Superior temporal gyrus (tissue), 1 donor: ENCODE data around the gene MYO5A.
"Not testable (repeated sequence)": the region's sequence is repeated elsewhere in the genome, so short reads cannot be mapped to it uniquely, and the experiment has no call there.

ENCODE experiments used
- DNase-seq: peaks from one replicate; pipeline ENCODE4 v3.0.0-alpha.2; 2016; ENCODE audit errors: extremely low spot score

MYO5A gene

DNA sequence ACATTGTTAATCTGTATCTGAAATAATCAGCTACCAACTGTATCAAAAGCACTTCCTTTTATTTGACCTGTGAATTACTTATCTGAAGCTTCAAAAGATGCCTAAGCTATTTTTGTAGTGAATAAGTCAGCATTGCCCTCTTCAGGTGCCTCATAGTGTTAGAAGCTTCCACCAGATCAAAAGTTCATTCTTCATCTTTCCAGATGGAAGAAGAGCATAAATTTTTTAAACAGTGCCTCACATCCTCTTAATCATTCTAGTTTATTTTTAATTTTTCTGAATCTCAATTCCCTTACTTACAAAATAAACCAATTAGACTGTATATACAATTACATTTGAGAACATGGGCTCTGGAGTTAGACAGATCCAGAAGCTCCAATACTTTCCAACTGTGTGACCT is 65.0 kb downstream of the MYO5A start:
- DNase-seq = no peak

DNA sequence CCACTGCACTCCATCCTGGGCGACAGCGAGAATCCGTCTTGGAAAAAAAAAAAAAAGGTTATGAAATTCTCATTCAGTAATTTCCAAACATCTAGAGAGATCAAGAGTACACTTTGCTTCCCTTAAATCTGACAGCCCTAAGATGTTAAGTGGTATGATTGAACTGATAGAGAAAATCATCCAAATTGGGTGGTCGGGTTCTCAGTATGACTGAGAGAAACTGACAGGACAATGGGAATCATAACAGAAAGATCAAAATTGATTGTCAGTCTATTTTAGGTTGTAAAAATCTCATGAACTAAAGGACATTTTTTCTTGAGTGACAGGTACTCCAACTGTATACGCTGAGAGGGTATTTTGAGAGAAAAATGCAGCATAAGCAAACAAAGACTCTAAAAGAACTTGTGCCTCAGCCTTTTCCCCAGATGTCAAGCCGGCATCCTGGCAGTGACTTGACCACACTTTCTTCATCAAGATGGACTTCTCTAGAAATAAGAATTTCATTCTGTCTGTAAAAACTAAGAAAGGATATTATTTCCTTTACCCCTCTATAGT is 65.8 kb downstream of the MYO5A start:
- no peak for DNase-seq

DNA sequence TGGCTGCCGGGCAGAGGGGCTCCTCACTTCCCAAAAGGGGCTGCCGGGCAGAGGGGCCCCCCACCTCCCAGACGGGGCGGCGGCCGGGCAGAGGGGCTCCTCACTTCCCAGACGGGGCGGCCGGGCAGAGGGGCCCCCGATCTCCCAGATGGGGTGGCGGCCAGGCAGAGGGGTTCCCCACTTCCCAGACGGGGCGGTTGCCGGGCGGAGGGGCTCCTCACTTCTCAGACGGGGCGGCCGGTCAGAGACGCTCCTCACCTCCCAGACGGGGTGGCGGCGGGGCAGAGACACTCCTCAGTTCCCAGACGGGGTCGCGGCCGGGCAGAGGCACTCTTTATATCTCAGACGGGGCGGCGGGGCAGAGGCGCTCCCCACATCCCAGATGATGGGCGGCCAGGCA is 69.0 kb downstream of the MYO5A start:
- not testable (repeated sequence) for DNase-seq

DNA sequence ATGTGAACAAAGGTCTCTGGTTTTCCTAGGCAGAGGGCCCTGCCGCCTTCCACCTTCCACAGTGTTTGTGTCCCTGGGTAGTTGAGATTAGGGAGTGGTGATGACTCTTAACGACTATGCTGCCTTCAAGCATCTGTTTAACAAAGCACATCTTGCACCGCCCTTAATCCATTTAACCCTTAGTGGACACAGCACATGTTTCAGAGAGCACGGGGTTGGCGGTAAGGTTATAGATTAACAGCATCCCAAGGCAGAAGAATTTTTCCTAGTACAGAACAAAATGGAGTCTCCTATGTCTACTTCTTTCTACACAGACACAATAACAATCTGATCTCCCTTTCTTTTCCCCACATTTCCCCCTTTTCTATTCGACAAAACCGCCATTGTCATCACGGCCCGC is 69.4 kb downstream of the MYO5A start:
- not testable (repeated sequence) for DNase-seq

DNA sequence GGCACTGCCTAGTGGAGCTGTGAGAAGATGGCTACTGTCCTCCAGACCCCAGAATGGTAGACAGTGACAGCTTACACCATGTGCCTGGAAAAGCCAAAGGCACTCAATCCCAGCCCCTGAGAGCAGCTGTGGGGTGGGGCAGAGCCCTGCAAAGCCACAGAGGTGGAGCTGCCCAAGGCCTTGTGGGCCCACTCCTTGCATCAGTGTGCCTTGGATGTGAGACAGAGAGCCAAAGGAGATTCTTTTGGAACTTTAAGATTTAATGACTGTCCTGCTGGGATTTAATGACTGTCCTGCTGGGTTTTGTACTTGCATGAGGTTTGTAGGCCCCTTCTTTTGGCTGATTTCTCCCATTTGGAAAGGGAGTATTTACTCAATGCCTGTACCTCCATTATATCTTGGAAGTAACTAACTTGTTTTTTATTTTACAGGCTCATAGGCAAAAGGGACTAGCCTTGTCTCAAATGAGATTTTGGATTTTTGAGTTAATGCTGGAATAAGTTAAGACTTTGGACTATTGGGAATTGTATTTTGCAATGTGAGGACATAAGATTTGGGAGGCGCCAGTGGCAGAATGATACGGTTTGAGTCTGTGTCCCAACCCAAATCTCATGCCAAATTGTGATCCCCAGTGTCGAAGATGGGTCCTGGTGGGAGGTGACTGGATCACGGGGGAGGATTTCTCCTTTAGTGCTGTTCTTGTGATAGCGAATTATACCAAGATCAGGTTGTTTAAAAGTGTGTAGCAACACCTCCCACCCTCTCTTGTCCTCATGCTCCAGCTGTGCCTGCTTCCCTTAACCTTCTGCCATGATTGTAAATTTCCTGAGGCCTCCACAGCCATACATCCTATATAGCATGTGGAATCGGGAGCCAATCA is 80.4 kb downstream of the MYO5A start:
- no peak for DNase-seq

DNA sequence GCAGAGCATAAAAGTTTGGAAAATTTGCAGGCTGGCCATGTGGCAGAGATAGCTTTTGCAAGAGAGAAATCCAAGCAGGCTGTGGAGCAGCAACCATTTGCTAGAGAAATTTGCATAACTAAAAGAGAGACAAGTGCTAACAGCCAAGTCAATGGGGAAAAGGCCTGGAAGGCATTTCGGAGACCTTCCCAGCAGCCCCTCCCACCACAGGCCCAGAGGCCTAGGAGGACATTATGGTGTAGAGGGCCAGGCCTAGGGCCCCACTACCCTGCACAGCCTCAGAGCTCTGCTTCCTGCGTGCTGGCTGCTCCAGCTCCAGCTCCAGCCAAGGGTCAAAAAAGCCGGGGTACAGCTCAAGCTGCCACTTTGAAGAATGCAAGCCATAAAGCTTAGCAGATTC is 82.7 kb downstream of the MYO5A start:
- DNase-seq = no peak

DNA sequence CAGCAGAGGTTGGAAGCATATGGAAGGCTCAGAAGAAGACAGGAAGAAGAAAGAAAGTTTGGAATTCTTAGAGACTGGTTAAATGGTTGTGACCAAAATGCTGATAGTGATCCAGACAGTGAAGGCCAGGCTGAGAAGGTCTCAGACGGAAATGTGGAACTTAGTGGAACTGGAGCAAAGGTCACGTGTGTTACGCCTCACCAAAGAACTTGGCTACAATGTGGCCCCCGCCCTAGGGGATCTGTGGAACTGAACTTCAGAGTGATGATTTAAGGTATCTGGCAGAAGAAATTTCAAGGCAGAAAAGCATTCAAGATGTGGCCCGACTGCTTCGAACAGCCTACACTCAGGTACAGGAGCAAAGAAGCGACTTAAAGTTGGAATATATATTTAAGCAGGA is 83.1 kb downstream of the MYO5A start:
- DNase-seq = no peak

DNA sequence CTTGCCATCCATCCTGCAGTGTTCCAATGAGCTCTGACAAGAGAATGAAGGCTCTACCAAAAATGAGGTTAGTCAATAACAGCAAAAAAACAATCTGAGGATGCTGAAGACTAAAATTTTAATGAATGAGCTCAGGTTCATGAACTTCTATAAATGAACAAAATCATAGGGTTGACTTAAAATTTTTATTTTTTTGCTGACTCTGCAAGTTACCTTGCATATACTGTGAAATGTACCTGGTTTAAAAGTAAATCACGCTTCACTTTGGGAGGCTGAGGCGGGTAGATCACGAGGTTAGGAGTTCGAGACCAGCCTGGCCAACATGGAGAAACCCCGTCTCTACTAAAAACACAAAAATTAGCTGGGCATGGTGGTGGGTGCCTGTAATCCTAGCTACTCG is 85.5 kb downstream of the MYO5A start:
- not testable (repeated sequence) for DNase-seq

DNA sequence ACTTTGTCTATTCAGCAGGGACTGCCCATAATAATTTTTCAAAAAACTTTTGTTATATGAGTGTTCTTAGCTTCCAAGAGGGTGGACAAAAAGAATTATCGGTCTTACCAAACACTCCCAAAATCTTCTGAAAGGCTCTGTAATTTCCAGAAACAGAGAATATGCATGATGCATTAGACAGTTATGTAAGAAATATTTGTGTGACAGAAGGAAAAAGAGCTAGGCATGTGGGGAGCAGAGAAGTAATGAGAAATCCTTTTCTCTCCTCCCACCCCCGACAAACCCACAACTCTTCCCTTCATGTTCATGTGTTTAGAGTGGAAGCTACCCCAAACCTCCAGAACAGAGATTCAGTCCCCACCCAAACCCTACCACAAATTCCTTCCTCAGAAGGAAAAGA is 86.8 kb downstream of the MYO5A start:
- DNase-seq = no peak

DNA sequence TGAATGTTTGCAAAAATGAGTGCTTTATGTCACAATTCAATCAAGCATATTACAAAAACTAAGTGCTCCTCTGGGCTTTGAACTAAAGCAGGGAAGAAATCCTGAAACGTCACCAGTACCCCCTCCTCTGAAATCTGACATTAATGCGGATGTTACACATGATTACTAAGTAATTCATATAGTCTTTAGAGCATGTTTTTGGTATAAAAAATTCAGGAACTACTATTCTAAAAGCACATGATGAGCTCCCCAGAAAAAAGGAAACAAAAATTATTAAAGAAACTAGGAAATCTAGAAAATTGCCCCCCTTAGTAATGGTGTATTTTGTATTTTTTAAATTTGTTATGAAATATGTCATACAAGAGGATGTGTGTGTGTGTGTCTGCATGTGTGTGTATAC is 87.7 kb downstream of the MYO5A start:
- no peak for DNase-seq

DNA sequence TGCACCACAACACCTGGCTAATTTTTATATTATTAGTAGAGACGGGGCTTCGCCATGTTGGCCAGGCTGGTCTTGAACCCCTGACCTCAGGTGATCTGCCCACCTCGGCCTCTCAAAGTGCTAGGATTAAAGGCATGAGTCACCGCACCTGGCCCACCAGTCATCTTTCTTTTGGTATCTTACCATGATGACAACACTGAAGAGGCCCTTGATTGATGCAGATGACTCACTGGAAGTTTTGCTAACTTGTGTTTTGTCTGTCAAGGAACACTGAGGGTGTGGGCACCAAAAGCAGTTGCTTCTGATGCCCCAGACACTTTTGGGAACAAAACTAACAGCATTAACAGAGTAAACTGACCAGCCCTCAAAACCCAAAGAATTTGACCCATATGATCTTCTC is 88.3 kb downstream of the MYO5A start:
- DNase-seq = no peak

DNA sequence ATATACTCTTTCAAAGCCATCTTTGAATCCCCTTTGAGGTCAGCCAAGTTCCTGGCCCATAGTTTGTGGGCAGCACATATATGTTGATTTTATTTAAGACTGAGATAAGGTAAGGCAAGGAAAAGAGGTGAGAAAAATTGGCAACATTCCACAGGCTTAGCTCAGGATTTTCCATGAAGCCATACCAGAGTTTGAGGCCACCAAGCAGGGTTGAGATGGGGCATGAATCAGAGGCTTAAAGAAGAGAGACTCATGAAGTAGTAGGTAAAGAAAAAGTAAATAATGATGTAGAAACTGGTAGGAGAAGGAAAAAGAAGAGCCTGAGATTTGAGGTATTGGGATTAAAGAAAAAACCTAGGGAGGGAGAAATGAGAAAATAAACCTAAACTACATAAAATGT is 89.2 kb downstream of the MYO5A start:
- no peak for DNase-seq

DNA sequence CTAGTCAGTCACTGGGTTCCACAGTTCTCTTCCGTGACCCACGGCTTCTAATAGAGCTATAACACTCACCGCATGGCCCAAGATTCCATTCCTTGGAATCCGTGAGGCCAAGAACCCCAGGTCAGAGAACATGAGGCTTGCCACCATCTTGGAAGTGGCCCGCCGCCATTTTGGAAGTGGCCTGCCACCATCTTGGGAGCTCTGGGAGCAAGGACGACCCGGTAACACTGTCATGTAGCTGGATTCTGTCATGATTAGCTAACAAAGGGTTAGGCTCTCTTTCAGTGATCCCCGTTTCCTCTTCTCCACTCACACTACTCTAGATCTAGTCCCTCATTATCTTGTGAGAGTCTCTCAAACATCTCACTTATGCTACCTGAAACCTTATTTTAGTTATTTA is 89.6 kb downstream of the MYO5A start:
- DNase-seq = not testable (repeated sequence)

DNA sequence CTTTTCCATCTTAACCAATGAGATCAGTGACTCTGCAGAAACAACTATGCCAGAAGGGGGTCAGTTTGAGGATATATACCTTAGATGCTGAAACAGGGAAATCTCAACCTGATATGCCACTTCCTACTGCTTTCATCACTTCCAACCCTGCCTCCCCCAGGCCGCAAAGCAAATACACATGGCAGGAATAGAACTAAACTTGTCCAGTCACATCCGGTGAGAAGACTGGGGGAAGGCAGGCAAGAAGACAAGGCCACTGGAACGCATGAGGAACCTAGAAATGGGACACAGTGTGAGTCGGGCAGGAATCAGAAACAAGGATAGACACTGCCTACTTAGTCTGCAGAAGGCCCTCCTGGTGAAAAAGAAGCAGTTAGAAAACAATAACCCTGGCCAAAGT is 90.6 kb downstream of the MYO5A start:
- no peak for DNase-seq

DNA sequence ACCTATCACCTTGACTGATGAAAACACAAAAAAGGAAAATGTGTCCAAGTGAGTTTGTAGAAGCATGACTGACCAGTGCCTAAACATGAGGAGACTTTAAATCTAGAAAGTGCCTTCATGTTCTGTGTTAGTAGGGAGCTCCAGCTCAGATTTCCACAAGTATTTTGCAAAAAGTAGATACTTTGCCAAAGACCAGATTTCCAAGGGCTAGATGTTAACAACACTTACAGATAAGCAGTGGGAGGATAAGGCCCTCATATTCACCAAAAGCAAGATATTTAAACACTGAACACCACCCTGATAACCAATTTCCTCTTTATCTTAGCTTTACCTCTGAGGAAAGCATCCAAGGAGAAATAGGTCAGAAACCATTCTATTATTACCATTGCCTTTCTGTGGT is 91.0 kb downstream of the MYO5A start:
- no peak for DNase-seq

DNA sequence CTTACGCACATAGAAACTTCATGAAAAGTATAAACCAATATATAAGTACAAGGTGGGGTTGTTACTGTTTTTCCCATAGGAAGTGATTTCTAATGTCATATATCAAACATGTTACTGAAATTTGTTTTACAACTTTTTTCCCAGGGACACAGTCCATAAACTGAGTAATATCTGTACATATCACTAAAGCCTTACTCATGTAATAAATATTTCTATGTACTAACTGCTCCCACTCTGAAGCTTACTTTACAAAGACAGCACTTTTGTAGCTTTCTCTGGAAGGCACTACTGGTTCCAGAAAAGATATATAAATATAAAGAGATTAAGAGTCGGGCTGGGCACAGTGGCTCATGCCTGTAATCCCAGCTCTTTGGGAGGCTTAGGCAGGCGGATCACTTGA is 91.7 kb downstream of the MYO5A start:
- DNase-seq = no peak

DNA sequence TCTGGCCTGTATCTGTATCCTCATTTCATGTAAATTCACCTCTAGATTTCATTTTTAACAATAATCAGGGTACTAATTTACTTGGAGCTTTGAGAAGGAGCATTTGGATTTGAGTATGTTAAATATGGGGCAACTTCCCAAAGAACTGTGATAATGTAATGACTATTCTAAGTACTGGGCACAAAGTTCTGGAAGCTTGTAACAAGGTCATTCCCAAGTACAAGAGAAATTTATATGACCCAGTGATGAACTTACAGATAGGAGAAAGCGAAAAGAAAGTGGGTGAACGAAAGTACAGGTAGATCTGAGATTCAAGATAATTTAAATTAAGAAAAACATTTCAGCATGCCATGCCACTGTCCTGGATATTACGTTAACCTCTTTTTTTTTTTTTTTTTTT is 93.8 kb downstream of the MYO5A start:
- DNase-seq = no peak

DNA sequence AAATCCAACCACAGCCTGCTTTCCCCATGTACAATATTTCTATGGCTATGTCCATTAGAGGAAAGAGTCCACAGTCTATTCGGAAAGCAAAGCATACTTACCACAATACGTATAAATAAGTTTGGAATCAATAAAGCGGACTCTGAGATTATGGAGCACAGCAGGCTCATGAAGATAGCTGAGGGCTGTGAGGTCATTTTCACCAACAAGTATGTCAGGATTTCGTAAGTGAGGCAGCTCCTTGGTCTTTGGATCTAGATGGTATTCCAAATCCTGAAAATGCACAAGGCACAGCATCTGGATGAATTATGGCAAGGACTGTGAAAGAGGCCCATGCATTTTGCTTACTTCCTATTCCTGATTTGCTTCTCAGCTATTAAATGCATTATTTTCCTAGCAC is 100.4 kb downstream of the MYO5A start:
- DNase-seq = no peak

DNA sequence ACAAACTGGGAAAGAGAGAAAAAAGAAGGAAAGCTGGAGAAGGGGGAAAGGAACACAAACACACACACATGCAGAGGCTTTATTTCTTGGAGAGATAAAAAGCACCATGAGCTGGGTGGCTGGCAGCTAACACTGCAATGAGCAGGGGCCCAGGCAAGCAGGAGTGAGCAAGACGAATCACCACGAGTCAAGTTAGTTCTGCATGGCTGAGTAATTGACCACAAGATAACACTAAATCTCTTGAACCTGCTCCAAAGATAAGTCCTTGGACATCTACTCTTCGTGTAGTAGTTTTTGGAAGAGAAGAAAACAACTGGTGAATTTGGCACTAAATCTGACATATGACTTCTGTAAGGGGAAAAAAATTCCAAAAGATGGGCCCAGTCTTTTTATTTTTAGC is 100.9 kb downstream of the MYO5A start:
- no peak for DNase-seq

DNA sequence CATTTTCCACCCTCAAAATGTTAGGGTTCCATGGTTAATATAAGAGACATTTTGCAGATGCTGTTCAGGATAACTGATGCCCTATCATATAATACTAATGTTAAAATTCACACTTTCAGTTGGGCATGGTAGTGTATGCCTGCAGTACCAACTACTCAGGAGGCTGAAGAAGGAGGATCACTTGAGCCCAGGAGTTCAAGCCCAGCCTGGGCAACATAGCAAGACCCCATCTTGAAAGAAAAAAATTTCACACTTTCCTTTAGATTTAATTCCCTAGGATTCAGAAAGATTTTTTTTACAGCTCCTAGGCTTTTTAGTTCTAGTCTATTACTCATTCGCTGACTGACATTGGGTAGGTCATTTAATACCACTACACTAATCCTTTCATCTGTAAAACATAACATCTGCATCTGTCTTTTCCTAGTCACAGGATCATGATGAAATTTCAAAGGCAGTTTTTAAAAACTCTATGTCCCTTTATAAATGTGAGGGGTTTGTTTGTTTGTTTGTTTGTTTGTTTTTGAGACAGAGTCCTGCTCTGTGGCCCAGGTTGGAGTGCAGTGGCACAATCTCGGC is 103.7 kb downstream of the MYO5A start:
- DNase-seq = no peak

DNA sequence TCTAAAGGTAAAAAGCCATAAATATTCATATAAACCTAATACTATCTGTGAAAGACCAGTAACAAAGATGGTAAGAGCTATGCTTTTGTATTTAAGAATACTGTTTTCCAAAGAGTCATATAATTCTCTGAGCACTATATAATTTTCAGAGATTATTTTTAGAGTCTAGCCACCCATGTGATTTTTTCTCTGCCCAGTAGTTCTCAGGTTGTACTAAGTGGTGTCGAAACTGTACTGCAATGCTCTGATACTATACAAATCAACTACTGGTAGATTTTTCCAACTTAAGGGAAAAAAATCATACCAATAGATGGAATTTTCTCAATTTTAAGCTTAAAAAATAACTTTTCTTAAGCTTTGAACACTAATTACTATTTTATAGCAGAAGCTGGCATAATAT is 104.8 kb downstream of the MYO5A start:
- DNase-seq = no peak

DNA sequence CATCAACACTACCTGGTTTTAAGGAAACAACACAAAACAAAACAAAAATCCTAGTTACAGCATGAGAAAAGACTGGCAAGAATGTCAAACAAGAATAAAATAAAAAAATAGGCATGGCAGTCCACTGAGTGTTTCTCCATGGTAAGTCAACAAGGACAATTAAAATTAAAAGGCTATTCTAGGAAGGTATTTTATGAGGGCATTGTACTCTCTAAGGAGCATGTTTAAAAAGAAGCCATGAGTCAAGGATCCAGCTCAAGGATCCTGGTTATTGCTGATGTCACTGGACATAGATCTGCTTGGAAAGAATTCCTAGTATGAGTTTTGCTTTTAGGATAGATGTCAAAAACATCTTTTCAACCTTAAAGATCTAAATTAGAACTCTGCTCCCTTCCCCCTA is 106.7 kb downstream of the MYO5A start:
- no peak for DNase-seq

DNA sequence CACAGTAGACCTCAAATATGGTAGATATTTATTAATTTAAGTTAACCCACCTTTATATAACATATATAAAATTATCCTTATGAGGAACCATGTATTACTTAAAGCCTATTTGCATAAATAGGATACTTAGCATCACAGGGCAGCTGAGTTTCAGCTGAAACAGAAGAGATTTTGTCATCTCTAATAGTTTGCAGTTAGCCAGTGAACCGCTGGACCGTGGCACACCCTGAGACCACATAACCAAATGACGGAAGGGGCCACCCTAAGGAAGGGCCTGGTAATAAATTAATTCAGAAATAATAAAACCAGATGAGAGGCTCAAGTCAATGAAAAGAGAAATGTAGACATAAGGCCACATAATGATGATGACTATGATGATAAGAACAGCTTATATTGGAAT is 107.7 kb downstream of the MYO5A start:
- DNase-seq = no peak
